Activated B cell treated with CpG ODN at 0.5 μM for 24 hours (primary cell): Measurements from ENCODE around the gene BIN2. TPM values are rescaled to one million over a fixed set of nuclear protein-coding genes. Genes with fewer than 3 reads are reported as not detected.

Experiments
- ATAC-seq: fragments of 200-7000 bp; cut with Tn5 transposase; one replicate; pipeline ENCODE4 v1.10.0; 2021; ENCODE audit warnings: low read depth, mild to moderate bottlenecking, moderate library complexity
- CTCF ChIA-PET: fragments of 350-600 bp; sonication (Branson Sonifier 250); formaldehyde crosslinking; loops from one replicate; lab custom pipeline; 2021; ENCODE audit warnings: antibody characterized with exemption; lab: Charles Lee
- POLR2A ChIA-PET: fragments of 350-600 bp; sonication (Branson Sonifier 250); formaldehyde crosslinking; loops from one replicate; lab custom pipeline; 2021; ENCODE audit warnings: antibody characterized with exemption; lab: Charles Lee
- DNase-seq: peaks from one replicate; pipeline ENCODE4 v3.0.0; 2022
- H3K27ac Mint-ChIP-seq: one replicate; pipeline ENCODE4 v1.8.0; 2020; ENCODE audit warnings: mixed read lengths
- H3K27me3 Mint-ChIP-seq: one replicate; pipeline ENCODE4 v1.8.0; 2021; ENCODE audit warnings: mixed read lengths
- H3K36me3 Mint-ChIP-seq: one replicate; pipeline ENCODE4 v1.8.0; 2021; ENCODE audit warnings: low read depth, mixed read lengths
- H3K4me1 Mint-ChIP-seq: one replicate; pipeline ENCODE4 v1.8.0; 2021; ENCODE audit warnings: mixed read lengths
- H3K4me3 Mint-ChIP-seq: one replicate; pipeline ENCODE4 v1.8.0; 2020; ENCODE audit warnings: mild to moderate bottlenecking, mixed read lengths
- H3K9me3 Mint-ChIP-seq: one replicate; pipeline ENCODE4 v1.8.0; 2020; ENCODE audit warnings: mixed read lengths
- CTCF ChIP-seq: fragments of 200-600 bp; IDR thresholded peaks from one replicate; pipeline ENCODE4 v1.8.0; 2022; ENCODE audit warnings: antibody characterized with exemption, mild to moderate bottlenecking
- intact Hi-C: fragments of 100-400 bp; cut with micrococcal nuclease; formaldehyde crosslinking; loops from one replicate; pipeline ENCODE4 v1.15.1; 2024
- total RNA-seq: library from RNA; stranded (reverse); gene quantifications from 2 replicates; pipeline ENCODE4 v1.2.3, GENCODE V29; 2022

BIN2 gene
- total RNA-seq, 1 donor from 2014 or later = 25.6 TPM

DNA sequence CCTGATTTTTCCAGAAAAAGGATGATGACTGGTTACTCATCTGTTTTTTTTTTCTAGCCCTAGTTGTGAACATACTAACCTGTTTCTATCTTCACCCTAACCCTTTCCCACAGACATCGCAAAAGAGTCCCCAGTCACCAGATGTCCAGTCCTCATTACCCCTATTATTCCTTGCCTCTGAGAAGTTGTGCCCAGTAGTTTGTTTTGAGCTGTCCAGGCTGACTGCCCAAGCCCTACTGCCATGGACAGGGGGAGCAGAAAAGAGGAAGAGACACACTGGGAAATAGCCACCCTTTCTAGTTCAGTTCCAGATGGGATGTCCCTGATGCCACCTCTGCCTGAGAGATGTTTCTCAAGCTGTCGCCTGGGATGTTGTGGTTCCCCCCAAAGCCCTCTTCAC is 36.3 kb upstream of the BIN2 start:
- ATAC-seq = no peak
- CTCF ChIA-PET = interaction anchor here (1.3 kb wide), 1 partner anchor 375 kb away, joined by 3 read pairs; no protein-coding TSS in a partner anchor
- H3K27ac Mint-ChIP-seq = no peak overlapping the region
- intact Hi-C loops = loop anchor here (10.0 kb wide), 1 partner anchor 436 kb away; a partner anchor contains a TSS
- no peaks in the 10 kb centered on the region for H3K27me3 Mint-ChIP-seq
- H3K36me3 Mint-ChIP-seq = peaks cover 33% of the 10 kb centered on the region
- no peak overlapping the region for H3K4me3 Mint-ChIP-seq
- no peaks in the 10 kb centered on the region for H3K9me3 Mint-ChIP-seq
- POLR2A ChIA-PET = interaction anchor here (0.6 to 1.6 kb wide), 2 partner anchors 35 to 1234 kb away, joined by 3 read pairs; no protein-coding TSS in a partner anchor
- H3K4me1 Mint-ChIP-seq = peaks cover 38% of the 10 kb centered on the region
- no peak for TF ChIP-seq CTCF
- no peak for DNase-seq

DNA sequence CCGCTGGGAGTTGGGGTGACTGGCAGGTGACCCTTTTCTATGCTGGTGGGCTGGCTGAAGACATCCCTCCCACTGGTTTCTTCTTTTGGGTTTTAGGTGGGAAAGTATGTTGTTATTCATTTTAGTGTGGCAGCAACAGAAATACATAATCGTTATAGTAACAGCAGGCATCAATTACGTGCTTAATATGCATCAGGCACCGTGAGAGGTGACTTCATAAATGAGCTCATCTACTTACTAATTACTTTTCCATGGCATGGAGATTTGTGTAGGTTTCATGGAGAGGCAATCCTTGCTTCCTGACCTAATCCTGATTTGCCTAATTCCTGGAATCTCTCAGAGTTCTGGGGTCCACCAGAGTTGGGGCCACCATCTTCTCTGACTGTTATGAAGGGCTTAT is 35.9 kb upstream of the BIN2 start:
- no peak for ATAC-seq
- DNase-seq = no peak
- no peak overlapping the region for H3K27ac Mint-ChIP-seq
- POLR2A ChIA-PET = interaction anchor here (1.6 kb wide), 1 partner anchor 36 kb away, joined by 3 read pairs; no protein-coding TSS in a partner anchor
- intact Hi-C loops = loop anchor here (10.0 kb wide), 1 partner anchor 435 kb away; a partner anchor contains a TSS
- no peak for TF ChIP-seq CTCF
- H3K9me3 Mint-ChIP-seq = no peaks in the 10 kb centered on the region
- no peak overlapping the region for H3K4me3 Mint-ChIP-seq
- H3K36me3 Mint-ChIP-seq = peaks cover 33% of the 10 kb centered on the region
- H3K4me1 Mint-ChIP-seq = peaks cover 38% of the 10 kb centered on the region
- CTCF ChIA-PET = interaction anchor here (1.5 kb wide), 1 partner anchor 9 kb away, joined by 4 read pairs; no protein-coding TSS in a partner anchor
- H3K27me3 Mint-ChIP-seq = no peaks in the 10 kb centered on the region

DNA sequence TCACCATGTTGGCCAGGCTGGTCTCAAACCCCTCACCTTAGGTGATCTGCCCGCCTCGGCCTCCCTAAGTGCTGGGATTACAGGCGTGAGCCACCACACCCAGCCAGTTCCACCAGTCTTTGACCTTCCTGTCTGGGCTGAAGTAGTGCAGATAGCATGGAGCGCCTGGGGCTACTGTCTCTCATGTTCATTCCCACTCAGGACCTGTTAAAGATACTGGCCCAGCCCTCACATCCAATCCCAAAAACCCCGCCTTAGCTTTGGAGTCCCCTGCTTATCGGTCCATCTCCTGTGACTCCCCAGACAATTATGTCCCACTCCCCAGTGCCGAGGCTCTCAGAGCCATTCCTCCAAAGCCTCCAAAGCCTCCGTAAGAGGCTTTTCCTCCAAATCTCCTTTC is 34.5 kb upstream of the BIN2 start:
- no peak for TF ChIP-seq CTCF
- H3K4me1 Mint-ChIP-seq = peaks cover 38% of the 10 kb centered on the region
- CTCF ChIA-PET = interaction anchor here (1.5 kb wide), 1 partner anchor 11 kb away, joined by 4 read pairs; no protein-coding TSS in a partner anchor
- POLR2A ChIA-PET = interaction anchor here (0.7 to 6.5 kb wide), 4 partner anchors 9 to 332 kb away, joined by 3 to 63 read pairs (median 10); partner anchors contain the start of genes GALNT6 and SLC11A2
- H3K36me3 Mint-ChIP-seq = peaks cover 26% of the 10 kb centered on the region
- no peaks in the 10 kb centered on the region for H3K9me3 Mint-ChIP-seq
- intact Hi-C loops = no loop called here
- no peak for ATAC-seq
- H3K4me3 Mint-ChIP-seq = no peak overlapping the region
- H3K27me3 Mint-ChIP-seq = no peaks in the 10 kb centered on the region
- no peak for DNase-seq
- peak overlapping the region; percentile 24 for H3K27ac Mint-ChIP-seq

GRCh38 chr12:51357374-51358047 is 33.5 kb upstream of the BIN2 start:
- peak overlapping the region; percentile 65 for H3K4me3 Mint-ChIP-seq
- DNase-seq = peak; percentile 58

More at GRCh38 chr12:51357374-51358047, 33.5 kb upstream of the BIN2 start:
- ATAC-seq = peak; percentile 90
- intact Hi-C loops = loop anchor here (1.0 to 2.0 kb wide), 3 partner anchors 11 to 67 kb away; partner anchors contain the start of genes GALNT6 and SLC4A8
- TF ChIP-seq CTCF = no peak
- ChIA-PET CTCF (interaction anchor here (1.3 to 4.5 kb wide), 3 partner anchors 9 to 67 kb away, joined by 4 to 27 read pairs (median 4); partner anchors contain the start of gene SLC4A8), POLR2A (interaction anchor here (0.9 to 6.5 kb wide), 7 partner anchors 10 to 119 kb away, joined by 3 to 63 read pairs (median 4); partner anchors contain the start of genes DAZAP2 and GALNT6)
- Mint-ChIP-seq H3K27ac (peak overlapping the region; percentile 42), H3K36me3 (peaks cover 25% of the 10 kb centered on the region), H3K9me3 (no peaks in the 10 kb centered on the region), H3K4me1 (peaks cover 38% of the 10 kb centered on the region), H3K27me3 (no peaks in the 10 kb centered on the region)
